ENCODE measurements around the gene IL4R. TPM values are rescaled to one million over a fixed set of nuclear protein-coding genes. Genes with fewer than 3 reads are reported as not detected.

IL4R gene
- total RNA-seq = 10 to 100 TPM; 19.2 to 43.3 (median 39.3) TPM

DNA sequence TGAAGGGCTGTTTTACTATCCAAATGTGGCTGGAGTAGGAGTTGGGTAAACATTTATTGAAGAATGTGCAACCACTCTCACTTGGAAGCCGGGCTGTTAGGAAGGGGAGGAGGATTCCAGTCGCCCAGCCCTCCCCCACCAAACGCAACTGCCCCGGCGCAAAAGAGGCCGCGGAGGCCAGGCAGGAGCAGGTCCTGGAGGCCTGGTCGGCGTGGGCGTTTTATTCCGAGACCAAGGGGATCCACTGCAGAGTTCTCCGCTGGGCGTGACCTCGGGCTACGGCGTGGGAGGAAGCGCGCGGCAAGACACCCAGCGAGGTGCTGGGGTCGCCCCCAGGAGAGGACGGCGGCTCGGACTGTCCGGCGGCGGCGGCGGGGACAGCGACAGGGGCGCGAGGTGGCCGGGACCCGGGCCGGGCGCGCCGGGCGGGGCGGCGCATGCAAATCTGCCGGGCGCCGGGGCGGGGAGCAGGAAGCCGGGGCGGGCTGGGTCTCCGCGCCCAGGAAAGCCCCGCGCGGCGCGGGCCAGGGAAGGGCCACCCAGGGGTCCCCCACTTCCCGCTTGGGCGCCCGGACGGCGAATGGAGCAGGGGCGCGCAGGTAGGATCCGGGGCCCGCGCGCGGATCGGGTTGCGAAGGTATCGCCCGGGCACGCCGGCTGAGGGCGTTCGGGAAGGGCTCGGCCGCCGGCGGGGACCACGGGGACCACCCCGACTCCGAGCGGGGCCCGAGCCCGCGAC, at the start of gene IL4R:
IL4R (plus strand) TSS at position 553 of the 739 bp plus-strand sequence. CDS start 26,230 bp downstream, outside the sequence.
- H3K9me3 ChIP-seq = peaks cover 0 to 6% (median 0%) of the 10 kb centered on the region in 4 donors
- peak in 1 of 2 donors; percentile 33 for DNase-seq (ENCODE audit: low spot score in 2 of 2)

DNA sequence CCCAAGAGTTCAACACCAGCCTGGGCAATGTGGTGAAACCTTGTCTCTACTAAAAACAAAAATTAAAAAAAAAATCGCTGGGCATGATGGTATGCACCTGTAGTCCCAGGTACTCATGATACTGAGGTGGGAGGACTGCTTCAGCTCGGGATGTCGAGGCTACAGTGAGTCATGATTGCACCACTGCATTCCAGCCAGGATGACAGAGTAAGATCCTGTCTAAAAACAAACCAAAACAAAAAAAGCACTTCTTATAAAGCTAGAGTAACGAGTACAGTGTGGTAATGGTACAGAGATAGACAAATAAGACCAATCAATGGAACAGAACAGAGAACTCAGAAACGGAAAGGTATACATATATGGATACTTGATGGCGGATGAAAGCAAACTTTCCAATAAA, 49.6 kb upstream of the IL4R start:
- Histone ChIP-seq H3K36me3 (peaks cover 0 to 4% (median 0%) of the 10 kb centered on the region in 3 donors), H3K9me3 (no peaks in the 10 kb centered on the region), H3K27ac (no peak overlapping the region), H3K27me3 (no peaks in the 10 kb centered on the region), H3K4me3 (no peak overlapping the region), H3K4me1 (peaks cover 0 to 13% (median 1%) of the 10 kb centered on the region in 4 donors)
- DNase-seq (ENCODE audit: low spot score in 2 of 2) = no peak
- WGBS, 2 donors = 86 to 91% methylated on average over 6 of the region's 6 CpGs
- no peak for TF ChIP-seq EP300 (IDR thresholded peaks at IDR 0.05)
- TF ChIP-seq, protein P1, sequence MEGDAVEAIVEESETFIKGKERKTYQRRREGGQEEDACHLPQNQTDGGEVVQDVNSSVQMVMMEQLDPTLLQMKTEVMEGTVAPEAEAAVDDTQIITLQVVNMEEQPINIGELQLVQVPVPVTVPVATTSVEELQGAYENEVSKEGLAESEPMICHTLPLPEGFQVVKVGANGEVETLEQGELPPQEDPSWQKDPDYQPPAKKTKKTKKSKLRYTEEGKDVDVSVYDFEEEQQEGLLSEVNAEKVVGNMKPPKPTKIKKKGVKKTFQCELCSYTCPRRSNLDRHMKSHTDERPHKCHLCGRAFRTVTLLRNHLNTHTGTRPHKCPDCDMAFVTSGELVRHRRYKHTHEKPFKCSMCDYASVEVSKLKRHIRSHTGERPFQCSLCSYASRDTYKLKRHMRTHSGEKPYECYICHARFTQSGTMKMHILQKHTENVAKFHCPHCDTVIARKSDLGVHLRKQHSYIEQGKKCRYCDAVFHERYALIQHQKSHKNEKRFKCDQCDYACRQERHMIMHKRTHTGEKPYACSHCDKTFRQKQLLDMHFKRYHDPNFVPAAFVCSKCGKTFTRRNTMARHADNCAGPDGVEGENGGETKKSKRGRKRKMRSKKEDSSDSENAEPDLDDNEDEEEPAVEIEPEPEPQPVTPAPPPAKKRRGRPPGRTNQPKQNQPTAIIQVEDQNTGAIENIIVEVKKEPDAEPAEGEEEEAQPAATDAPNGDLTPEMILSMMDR (IDR thresholded peaks at IDR 0.05) = no peak
- TF ChIP-seq POLR2A (IDR thresholded peaks at IDR 0.05) = no peak

More for the DNA sequence above, at the start of gene IL4R:
- 0% methylated on average over 9 to 51 of the region's 85 CpGs for WGBS, 2 donors
- Histone ChIP-seq H3K4me1 (peaks cover 0 to 53% (median 14%) of the 10 kb centered on the region in 4 donors), H3K4me3 (peak within 1 kb of the TSS; percentile 48 to 88 (median 69)), H3K36me3 (no peaks in the 10 kb centered on the region), H3K27ac (peak within 1 kb of the TSS; percentile 77 to 96 (median 92)), H3K27me3 (peaks cover 0 to 7% of the 10 kb centered on the region in 2 donors)
- TF ChIP-seq, protein P1 (IDR thresholded peaks at IDR 0.05) = no peak
- TF ChIP-seq POLR2A (IDR thresholded peaks at IDR 0.05) = peak; percentile 24 to 38

DNA sequence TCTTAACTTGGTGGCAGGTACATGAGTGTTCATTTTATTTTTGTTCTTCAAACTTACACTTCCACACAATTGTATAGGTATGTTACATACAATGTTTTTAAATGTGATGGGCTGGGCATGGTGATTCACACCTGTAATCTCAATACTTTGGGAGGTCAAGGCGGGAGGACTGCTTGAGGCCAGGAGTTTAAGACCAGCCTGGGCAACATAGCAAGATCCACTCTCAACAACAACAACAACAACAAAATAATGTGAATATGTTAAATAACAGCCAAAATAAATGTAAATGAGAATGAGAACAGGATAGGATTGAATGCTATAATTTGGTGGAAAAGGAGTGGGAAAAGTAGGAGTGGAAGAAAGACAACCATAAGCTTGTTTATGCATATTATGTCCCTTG, 47.8 kb upstream of the IL4R start:
- DNase-seq (ENCODE audit: low spot score in 2 of 2) = no peak
- 89 to 98% methylated on average over 1 of the region's 1 CpG for WGBS, 2 donors
- Histone ChIP-seq H3K4me3 (no peak overlapping the region), H3K36me3 (peaks cover 0 to 4% (median 0%) of the 10 kb centered on the region in 3 donors), H3K9me3 (no peaks in the 10 kb centered on the region), H3K4me1 (peaks cover 0 to 16% (median 2%) of the 10 kb centered on the region in 4 donors), H3K27me3 (no peaks in the 10 kb centered on the region), H3K27ac (no peak overlapping the region)
- TF ChIP-seq EP300 (IDR thresholded peaks at IDR 0.05) = no peak
- no peak for TF ChIP-seq POLR2A (IDR thresholded peaks at IDR 0.05)
- TF ChIP-seq, protein P1 (IDR thresholded peaks at IDR 0.05) = no peak

DNA sequence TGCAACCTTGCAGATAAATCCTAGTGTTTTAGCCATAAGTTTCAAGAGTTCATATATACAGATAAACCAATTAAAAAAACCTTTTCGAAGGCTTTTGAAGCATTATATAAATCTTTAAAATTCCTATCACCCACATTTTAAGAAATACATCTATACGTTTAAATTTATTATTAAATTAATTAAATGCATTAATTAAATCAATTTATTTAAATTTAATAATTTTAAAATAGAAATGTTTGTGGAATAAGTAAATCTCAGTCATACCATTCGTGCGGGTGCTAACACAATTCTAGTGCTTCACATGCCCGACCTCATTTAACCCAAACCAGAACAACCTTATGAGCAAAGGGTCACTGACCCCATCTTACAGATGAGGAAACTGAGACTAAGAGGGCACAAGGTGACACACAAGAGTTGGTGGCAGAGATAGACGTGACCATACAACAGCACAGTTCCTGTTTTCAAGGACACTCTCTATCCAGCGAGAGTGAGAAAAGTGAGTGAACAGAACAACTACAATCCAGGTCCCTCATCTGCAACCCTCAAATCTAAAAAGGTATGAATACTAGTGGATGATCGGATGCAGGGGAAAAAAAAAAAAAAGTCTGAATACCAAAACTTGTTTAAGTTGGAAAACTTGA, 46.6 kb upstream of the IL4R start:
- DNase-seq (ENCODE audit: low spot score in 2 of 2) = no peak
- no peaks in the 10 kb centered on the region for H3K9me3 ChIP-seq
- peaks cover 0 to 4% (median 0%) of the 10 kb centered on the region in 3 donors for H3K36me3 ChIP-seq
- no peaks in the 10 kb centered on the region for H3K27me3 ChIP-seq
- H3K27ac ChIP-seq = no peak overlapping the region
- H3K4me3 ChIP-seq = no peak overlapping the region
- 88% methylated on average over 8 of the region's 8 CpGs for WGBS, 2 donors
- no peak for TF ChIP-seq EP300 (IDR thresholded peaks at IDR 0.05)
- no peak for TF ChIP-seq POLR2A (IDR thresholded peaks at IDR 0.05)
- TF ChIP-seq, protein P1 (IDR thresholded peaks at IDR 0.05) = no peak
- peaks cover 0 to 16% (median 2%) of the 10 kb centered on the region in 4 donors for H3K4me1 ChIP-seq
